GM21737 (cell line): Measurements from ENCODE around the gene MAGIX.

Source experiments
- ATAC-seq: cut with Tn5 transposase; IDR thresholded peaks from one replicate; pipeline ENCODE4 v1.9.1; 2021; ENCODE audit warnings: mild to moderate bottlenecking, moderate library complexity; ENCODE audit not compliant: unreplicated experiment

MAGIX gene

GRCh38 chrX:49179358-49179757, 16.8 kb downstream of the MAGIX start:
- no peak for ATAC-seq

GRCh38 chrX:49183701-49184281, 21.2 kb downstream of the MAGIX start:
- no peak for ATAC-seq

GRCh38 chrX:49184294-49185281, 22.0 kb downstream of the MAGIX start:
- no peak for ATAC-seq

- no peak for ATAC-seq
These were observed 23.8 kb downstream of the MAGIX start, which contains the start of gene PRICKLE3 for GRCh38 chrX:49186125-49187027. Gene PRICKLE3 (minus strand): TSS chrX:49186373. CDS start chrX:49186297, 76 bp downstream.

- no peak for ATAC-seq
These were observed 24.5 kb downstream of the MAGIX start for GRCh38 chrX:49187028-49187394.

- no peak for ATAC-seq
These were observed 25.0 kb downstream of the MAGIX start for GRCh38 chrX:49187526-49187925.

- ATAC-seq = no peak
These were observed 26.0 kb downstream of the MAGIX start for GRCh38 chrX:49188468-49189076.

- no peak for ATAC-seq
These were observed 27.0 kb downstream of the MAGIX start for GRCh38 chrX:49189606-49190005.

GRCh38 chrX:49190821-49191573, 28.4 kb downstream of the MAGIX start:
- peak; percentile 89 for ATAC-seq

GRCh38 chrX:49191574-49192011, 29.0 kb downstream of the MAGIX start:
- ATAC-seq = no peak

GRCh38 chrX:49192722-49193328, 30.3 kb downstream of the MAGIX start:
- ATAC-seq = no peak

- no peak for ATAC-seq
These were observed 31.0 kb downstream of the MAGIX start for GRCh38 chrX:49193542-49193964.

GRCh38 chrX:49197543-49198087, 35.1 kb downstream of the MAGIX start:
- ATAC-seq = no peak

GRCh38 chrX:49198540-49199314, 36.2 kb downstream of the MAGIX start:
- no peak for ATAC-seq

- no peak for ATAC-seq
These were observed 36.7 kb downstream of the MAGIX start for GRCh38 chrX:49199315-49199595.

- peak; percentile 98 for ATAC-seq
These were observed 37.6 kb downstream of the MAGIX start, which contains the start of gene SYP for GRCh38 chrX:49199906-49200771. Gene SYP (minus strand): TSS chrX:49200193. CDS start chrX:49200186, 7 bp downstream.

GRCh38 chrX:49202022-49202421, 39.5 kb downstream of the MAGIX start:
- no peak for ATAC-seq

- no peak for ATAC-seq
These were observed 41.0 kb downstream of the MAGIX start for GRCh38 chrX:49203536-49203935.
